HEK293 (cell line): Measurements from ENCODE around the gene SLC26A8.

Source experiments
- EGR2 ChIP-seq: fragments of 450-650 bp; formaldehyde crosslinking; IDR thresholded peaks from 2 replicates; pipeline ENCODE4 v1.5.1; 2016; ENCODE audit warnings: low read depth, missing biosample characterization, missing genetic modification characterization
- GLI4 ChIP-seq: fragments of 450-650 bp; formaldehyde crosslinking; IDR thresholded peaks from 2 replicates; pipeline ENCODE4 v1.5.1; 2016; ENCODE audit warnings: missing biosample characterization, missing genetic modification characterization
- HOXD13 ChIP-seq: sonication (generic); formaldehyde crosslinking; IDR thresholded peaks from 2 replicates; pipeline ENCODE4 v1.8.0; 2022; ENCODE audit warnings: missing genetic modification reagents, borderline replicate concordance
- KLF1 ChIP-seq: fragments of 450-650 bp; formaldehyde crosslinking; IDR thresholded peaks from 2 replicates; pipeline ENCODE4 v1.5.1; 2016; ENCODE audit warnings: missing biosample characterization, missing genetic modification characterization
- KLF10 ChIP-seq: fragments of 450-650 bp; IDR thresholded peaks from 2 replicates; pipeline ENCODE4 v1.5.1; 2018; ENCODE audit warnings: missing biosample characterization, mild to moderate bottlenecking, missing genetic modification characterization
- MEIS1 ChIP-seq: sonication (generic); formaldehyde crosslinking; IDR thresholded peaks from 2 replicates; pipeline ENCODE4 v1.8.1; 2022; ENCODE audit warnings: missing genetic modification reagents, mild to moderate bottlenecking, borderline replicate concordance
- OSR2 ChIP-seq: fragments of 450-650 bp; formaldehyde crosslinking; IDR thresholded peaks from 2 replicates; pipeline ENCODE4 v1.5.1; 2016; ENCODE audit warnings: missing biosample characterization, missing genetic modification characterization
- OVOL3 ChIP-seq: fragments of 450-650 bp; formaldehyde crosslinking; IDR thresholded peaks from 2 replicates; pipeline ENCODE4 v1.5.1; 2016; ENCODE audit warnings: missing biosample characterization, missing genetic modification characterization
- SALL2 ChIP-seq: fragments of 450-650 bp; formaldehyde crosslinking; IDR thresholded peaks from 2 replicates; pipeline ENCODE4 v1.5.0; 2017; ENCODE audit warnings: missing biosample characterization, mild to moderate bottlenecking, missing genetic modification characterization, borderline replicate concordance
- ZBTB21 ChIP-seq: fragments of 450-650 bp; formaldehyde crosslinking; IDR thresholded peaks from 2 replicates; pipeline ENCODE4 v1.5.1; 2017; ENCODE audit warnings: missing biosample characterization, missing genetic modification characterization
- ZBTB48 ChIP-seq: fragments of 450-650 bp; formaldehyde crosslinking; IDR thresholded peaks from 2 replicates; pipeline ENCODE4 v1.5.1; 2016; ENCODE audit warnings: missing biosample characterization, missing genetic modification characterization
- ZFP37 ChIP-seq: fragments of 450-650 bp; formaldehyde crosslinking; IDR thresholded peaks from 2 replicates; pipeline ENCODE4 v1.5.1; 2016; ENCODE audit warnings: missing biosample characterization, missing genetic modification characterization
- ZNF155 ChIP-seq: fragments of 450-650 bp; formaldehyde crosslinking; IDR thresholded peaks from 2 replicates; pipeline ENCODE4 v1.5.1; 2016; ENCODE audit warnings: missing biosample characterization, missing genetic modification characterization
- ZNF157 ChIP-seq: fragments of 450-650 bp; formaldehyde crosslinking; IDR thresholded peaks from 2 replicates; pipeline ENCODE4 v1.5.1; 2016; ENCODE audit warnings: missing biosample characterization, missing genetic modification characterization
- ZNF214 ChIP-seq: fragments of 450-650 bp; formaldehyde crosslinking; IDR thresholded peaks from 2 replicates; pipeline ENCODE4 v1.5.1; 2017; ENCODE audit warnings: missing biosample characterization, mild to moderate bottlenecking, missing genetic modification characterization, borderline replicate concordance
- ZNF23 ChIP-seq: fragments of 450-650 bp; formaldehyde crosslinking; IDR thresholded peaks from 2 replicates; pipeline ENCODE4 v1.5.1; 2016; ENCODE audit warnings: missing biosample characterization, missing genetic modification characterization, borderline replicate concordance
- ZNF311 ChIP-seq: fragments of 450-650 bp; formaldehyde crosslinking; IDR thresholded peaks from 2 replicates; pipeline ENCODE4 v1.5.1; 2017; ENCODE audit warnings: missing biosample characterization, missing genetic modification characterization, borderline replicate concordance
- ZNF350 ChIP-seq: fragments of 450-650 bp; formaldehyde crosslinking; IDR thresholded peaks from 2 replicates; pipeline ENCODE4 v1.5.0; 2017; ENCODE audit warnings: missing biosample characterization, mild to moderate bottlenecking, missing genetic modification characterization
- ZNF423 ChIP-seq: fragments of 450-650 bp; formaldehyde crosslinking; IDR thresholded peaks from 2 replicates; pipeline ENCODE4 v1.5.1; 2016; ENCODE audit warnings: missing biosample characterization, missing genetic modification characterization
- ZNF549 ChIP-seq: fragments of 450-650 bp; IDR thresholded peaks from 2 replicates; pipeline ENCODE4 v1.5.1; 2018; ENCODE audit warnings: missing biosample characterization, missing genetic modification characterization, mild to moderate bottlenecking, inconsistent platforms, moderate library complexity
- ZNF561 ChIP-seq: fragments of 450-650 bp; IDR thresholded peaks from 2 replicates; pipeline ENCODE4 v1.5.1; 2018; ENCODE audit warnings: missing biosample characterization, missing genetic modification characterization, borderline replicate concordance
- ZNF571 ChIP-seq: fragments of 450-650 bp; formaldehyde crosslinking; IDR thresholded peaks from 2 replicates; pipeline ENCODE4 v1.5.0; 2017; ENCODE audit warnings: missing biosample characterization, missing genetic modification characterization
- ZNF621 ChIP-seq: fragments of 450-650 bp; formaldehyde crosslinking; IDR thresholded peaks from 2 replicates; pipeline ENCODE4 v1.5.1; 2017; ENCODE audit warnings: missing biosample characterization, missing genetic modification characterization
- ZNF660 ChIP-seq: fragments of 450-650 bp; IDR thresholded peaks from 2 replicates; pipeline ENCODE4 v1.5.1; 2018; ENCODE audit warnings: missing biosample characterization, mild to moderate bottlenecking, missing genetic modification characterization
- ZNF670 ChIP-seq: fragments of 450-650 bp; formaldehyde crosslinking; IDR thresholded peaks from 2 replicates; pipeline ENCODE4 v1.5.1; 2016; ENCODE audit warnings: missing biosample characterization, missing genetic modification characterization, low read depth
- ZNF701 ChIP-seq: fragments of 450-650 bp; formaldehyde crosslinking; IDR thresholded peaks from 2 replicates; pipeline ENCODE4 v1.5.1; 2016; ENCODE audit warnings: missing biosample characterization, missing genetic modification characterization
- ZNF76 ChIP-seq: fragments of 450-650 bp; formaldehyde crosslinking; IDR thresholded peaks from 2 replicates; pipeline ENCODE4; 2016; ENCODE audit warnings: low read depth, missing biosample characterization, missing genetic modification characterization, borderline replicate concordance
- ZNF843 ChIP-seq: fragments of 450-650 bp; formaldehyde crosslinking; IDR thresholded peaks from 2 replicates; pipeline ENCODE4 v1.5.1; 2016; ENCODE audit warnings: missing biosample characterization, missing genetic modification characterization
- ZSCAN16 ChIP-seq: fragments of 450-650 bp; formaldehyde crosslinking; IDR thresholded peaks from 2 replicates; pipeline ENCODE4 v1.5.1; 2016; ENCODE audit warnings: missing biosample characterization, missing genetic modification characterization
- ZSCAN23 ChIP-seq: fragments of 450-650 bp; formaldehyde crosslinking; IDR thresholded peaks from 2 replicates; pipeline ENCODE4 v1.5.1; 2016; ENCODE audit warnings: missing biosample characterization, missing genetic modification characterization
- TF ChIP-seq, protein P1 (sequence below): fragments of 450-650 bp; formaldehyde crosslinking; IDR thresholded peaks from 2 replicates; pipeline ENCODE4 v1.5.1; 2016; ENCODE audit warnings: missing biosample characterization, missing genetic modification characterization
- TF ChIP-seq, protein P2 (sequence below): fragments of 450-650 bp; formaldehyde crosslinking; IDR thresholded peaks from 2 replicates; pipeline ENCODE4 v1.5.1; 2016; ENCODE audit warnings: missing biosample characterization, missing genetic modification characterization
- TF ChIP-seq, protein P3 (sequence below): fragments of 450-650 bp; formaldehyde crosslinking; IDR thresholded peaks from 2 replicates; pipeline ENCODE4 v1.5.1; 2016; ENCODE audit warnings: missing biosample characterization, missing genetic modification characterization
- TF ChIP-seq, protein P4 (sequence below): fragments of 450-650 bp; formaldehyde crosslinking; IDR thresholded peaks from 2 replicates; pipeline ENCODE4 v1.5.1; 2016; ENCODE audit warnings: missing biosample characterization, missing genetic modification characterization

Gene SLC26A8

DNA sequence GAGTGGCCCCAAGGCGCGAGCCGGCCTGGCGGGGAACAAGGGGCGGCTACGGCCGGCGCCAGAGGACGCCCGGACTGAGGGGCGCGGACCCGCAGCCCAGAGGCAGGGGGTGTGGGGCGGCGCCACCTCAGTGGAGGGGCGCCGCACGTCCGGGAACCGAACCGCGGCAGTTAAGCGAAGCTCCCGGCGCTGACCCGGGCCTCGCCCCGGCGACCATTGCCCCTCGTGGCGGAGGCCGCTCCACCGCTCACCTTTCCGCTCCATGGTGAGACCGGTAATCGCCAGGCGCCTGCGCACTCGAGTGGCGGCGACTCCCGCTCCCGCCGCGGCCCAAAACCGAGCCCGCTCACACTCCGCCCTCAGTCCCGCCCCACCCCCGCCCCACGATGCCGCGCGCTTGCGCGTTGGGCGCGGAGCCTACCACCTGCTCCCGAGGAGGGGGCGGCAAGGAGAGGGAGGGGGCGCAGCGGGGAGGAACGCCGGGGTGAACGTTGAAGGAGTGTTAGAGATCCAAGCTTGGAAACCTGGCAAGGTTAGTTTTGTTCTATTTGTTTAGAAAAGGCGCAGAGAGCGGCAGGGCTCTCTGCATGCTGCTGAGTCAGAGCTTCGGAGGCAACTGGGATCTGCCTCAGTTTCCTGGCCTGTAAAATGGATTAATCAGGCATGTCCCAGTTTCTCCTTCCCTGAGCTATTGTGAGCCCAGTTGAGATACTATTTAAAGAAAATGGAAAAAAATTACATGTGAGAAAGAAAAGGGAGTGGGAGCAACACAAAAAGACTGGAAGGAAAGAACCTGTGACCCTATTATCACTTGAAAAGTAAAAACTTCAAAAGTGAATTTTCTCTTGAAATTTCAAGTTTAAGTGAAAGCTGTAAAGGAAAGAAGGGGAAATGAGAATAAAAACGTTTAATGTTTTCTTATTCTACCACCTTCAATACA lies 103.4 kb downstream of the SLC26A8 start, which contains the start of gene SRPK1 (continued):
- TF ChIP-seq ZNF561 (tag by site-specific recombination) (peak; percentile 21; the same call in 1 of the 2 replicates), OSR2 (tag by site-specific recombination) (no peak), ZBTB21 (tag by site-specific recombination) (no peak), OVOL3 (tag by site-specific recombination) (no peak), EGR2 (tag by site-specific recombination) (peak; percentile 83), GLI4 (tag by site-specific recombination) (no peak), KLF10 (tag by site-specific recombination) (0 out of 2 replicates have a peak, but pooled peaks have one; percentile 63), ZNF311 (tag by site-specific recombination) (no peak), ZNF157 (tag by site-specific recombination) (no peak), MEIS1 (CRISPR knock-in tag) (no peak), ZNF155 (tag by site-specific recombination) (no peak), ZFP37 (tag by site-specific recombination) (peak; percentile 55; the same call in 1 of the 2 replicates), ZNF701 (tag by site-specific recombination) (no peak), ZNF76 (tag by site-specific recombination) (no peak), ZSCAN23 (tag by site-specific recombination) (no peak), ZNF621 (tag by site-specific recombination) (no peak), ZNF423 (no peak), ZNF571 (tag by site-specific recombination) (no peak), ZNF23 (tag by site-specific recombination) (no peak), SALL2 (tag by site-specific recombination) (no peak), ZNF660 (tag by site-specific recombination) (0 out of 2 replicates have a peak, but pooled peaks have one; percentile 19), ZNF350 (no peak), ZBTB48 (tag by site-specific recombination) (no peak), KLF1 (tag by site-specific recombination) (peak; percentile 77), HOXD13 (CRISPR knock-in tag) (no peak), ZSCAN16 (tag by site-specific recombination) (no peak), ZNF670 (tag by site-specific recombination) (no peak), ZNF549 (no peak), ZNF843 (tag by site-specific recombination) (no peak), ZNF214 (tag by site-specific recombination) (no peak)
- TF ChIP-seq, protein P1, sequence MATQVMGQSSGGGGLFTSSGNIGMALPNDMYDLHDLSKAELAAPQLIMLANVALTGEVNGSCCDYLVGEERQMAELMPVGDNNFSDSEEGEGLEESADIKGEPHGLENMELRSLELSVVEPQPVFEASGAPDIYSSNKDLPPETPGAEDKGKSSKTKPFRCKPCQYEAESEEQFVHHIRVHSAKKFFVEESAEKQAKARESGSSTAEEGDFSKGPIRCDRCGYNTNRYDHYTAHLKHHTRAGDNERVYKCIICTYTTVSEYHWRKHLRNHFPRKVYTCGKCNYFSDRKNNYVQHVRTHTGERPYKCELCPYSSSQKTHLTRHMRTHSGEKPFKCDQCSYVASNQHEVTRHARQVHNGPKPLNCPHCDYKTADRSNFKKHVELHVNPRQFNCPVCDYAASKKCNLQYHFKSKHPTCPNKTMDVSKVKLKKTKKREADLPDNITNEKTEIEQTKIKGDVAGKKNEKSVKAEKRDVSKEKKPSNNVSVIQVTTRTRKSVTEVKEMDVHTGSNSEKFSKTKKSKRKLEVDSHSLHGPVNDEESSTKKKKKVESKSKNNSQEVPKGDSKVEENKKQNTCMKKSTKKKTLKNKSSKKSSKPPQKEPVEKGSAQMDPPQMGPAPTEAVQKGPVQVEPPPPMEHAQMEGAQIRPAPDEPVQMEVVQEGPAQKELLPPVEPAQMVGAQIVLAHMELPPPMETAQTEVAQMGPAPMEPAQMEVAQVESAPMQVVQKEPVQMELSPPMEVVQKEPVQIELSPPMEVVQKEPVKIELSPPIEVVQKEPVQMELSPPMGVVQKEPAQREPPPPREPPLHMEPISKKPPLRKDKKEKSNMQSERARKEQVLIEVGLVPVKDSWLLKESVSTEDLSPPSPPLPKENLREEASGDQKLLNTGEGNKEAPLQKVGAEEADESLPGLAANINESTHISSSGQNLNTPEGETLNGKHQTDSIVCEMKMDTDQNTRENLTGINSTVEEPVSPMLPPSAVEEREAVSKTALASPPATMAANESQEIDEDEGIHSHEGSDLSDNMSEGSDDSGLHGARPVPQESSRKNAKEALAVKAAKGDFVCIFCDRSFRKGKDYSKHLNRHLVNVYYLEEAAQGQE (tag by site-specific recombination): no peak
- TF ChIP-seq, protein P2, sequence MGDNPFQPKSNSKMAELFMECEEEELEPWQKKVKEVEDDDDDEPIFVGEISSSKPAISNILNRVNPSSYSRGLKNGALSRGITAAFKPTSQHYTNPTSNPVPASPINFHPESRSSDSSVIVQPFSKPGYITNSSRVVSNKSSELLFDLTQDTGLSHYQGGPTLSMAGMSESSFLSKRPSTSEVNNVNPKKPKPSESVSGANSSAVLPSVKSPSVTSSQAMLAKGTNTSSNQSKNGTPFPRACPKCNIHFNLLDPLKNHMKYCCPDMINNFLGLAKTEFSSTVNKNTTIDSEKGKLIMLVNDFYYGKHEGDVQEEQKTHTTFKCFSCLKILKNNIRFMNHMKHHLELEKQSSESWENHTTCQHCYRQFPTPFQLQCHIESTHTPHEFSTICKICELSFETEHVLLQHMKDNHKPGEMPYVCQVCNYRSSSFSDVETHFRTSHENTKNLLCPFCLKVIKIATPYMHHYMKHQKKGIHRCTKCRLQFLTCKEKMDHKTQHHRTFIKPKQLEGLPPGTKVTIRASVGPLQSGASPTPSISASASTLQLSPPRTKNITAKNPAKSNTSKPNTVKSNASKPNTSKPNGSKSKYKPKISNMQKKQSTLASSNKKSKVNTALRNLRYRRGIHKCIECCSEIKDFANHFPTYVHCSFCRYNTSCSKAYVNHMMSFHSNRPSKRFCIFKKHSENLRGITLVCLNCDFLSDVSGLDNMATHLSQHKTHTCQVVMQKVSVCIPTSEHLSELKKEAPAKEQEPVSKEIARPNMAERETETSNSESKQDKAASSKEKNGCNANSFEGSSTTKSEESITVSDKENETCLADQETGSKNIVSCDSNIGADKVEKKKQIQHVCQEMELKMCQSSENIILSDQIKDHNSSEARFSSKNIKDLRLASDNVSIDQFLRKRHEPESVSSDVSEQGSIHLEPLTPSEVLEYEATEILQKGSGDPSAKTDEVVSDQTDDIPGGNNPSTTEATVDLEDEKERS (tag by site-specific recombination): no peak
- TF ChIP-seq, protein P3, sequence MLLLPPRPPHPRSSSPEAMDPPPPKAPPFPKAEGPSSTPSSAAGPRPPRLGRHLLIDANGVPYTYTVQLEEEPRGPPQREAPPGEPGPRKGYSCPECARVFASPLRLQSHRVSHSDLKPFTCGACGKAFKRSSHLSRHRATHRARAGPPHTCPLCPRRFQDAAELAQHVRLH (tag by site-specific recombination): peak; percentile 79; the same call in 1 of the 2 replicates
- TF ChIP-seq, protein P4, sequence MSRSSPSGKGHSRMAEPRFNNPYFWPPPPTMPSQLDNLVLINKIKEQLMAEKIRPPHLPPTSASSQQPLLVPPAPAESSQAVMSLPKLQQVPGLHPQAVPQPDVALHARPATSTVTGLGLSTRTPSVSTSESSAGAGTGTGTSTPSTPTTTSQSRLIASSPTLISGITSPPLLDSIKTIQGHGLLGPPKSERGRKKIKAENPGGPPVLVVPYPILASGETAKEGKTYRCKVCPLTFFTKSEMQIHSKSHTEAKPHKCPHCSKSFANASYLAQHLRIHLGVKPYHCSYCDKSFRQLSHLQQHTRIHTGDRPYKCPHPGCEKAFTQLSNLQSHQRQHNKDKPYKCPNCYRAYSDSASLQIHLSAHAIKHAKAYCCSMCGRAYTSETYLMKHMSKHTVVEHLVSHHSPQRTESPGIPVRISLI (tag by site-specific recombination): no peak
